T-helper 1 cell treated with Interleukin-12 subunit alpha and Interleukin-12 subunit beta and Interleukin-4 antibody, amounts not matched to agents 30 ng/mL and 1 ng/mL, for 36 hours (primary cell): ENCODE data around the gene RAB31. TPM values are rescaled to one million over a fixed set of nuclear protein-coding genes. Genes with fewer than 3 reads are reported as not detected.

ENCODE experiments used
- intact Hi-C: fragments of 100-400 bp; cut with micrococcal nuclease; formaldehyde crosslinking; loops from one replicate; pipeline ENCODE4 v1.15.1; 2024
- total RNA-seq: library from RNA; stranded (reverse); gene quantifications from 2 replicates; pipeline ENCODE4 v1.2.3, GENCODE V29; 2022

Gene RAB31
- total RNA-seq, 1 donor from 2014 or later = 0.66 TPM

GRCh38 chr18:9910071-9910470, 202.0 kb downstream of the RAB31 start:
- intact Hi-C loops = loop anchor here (5.0 to 10.0 kb wide), 3 partner anchors 203 to 1955 kb away; partner anchors contain the start of gene RAB31

DNA sequence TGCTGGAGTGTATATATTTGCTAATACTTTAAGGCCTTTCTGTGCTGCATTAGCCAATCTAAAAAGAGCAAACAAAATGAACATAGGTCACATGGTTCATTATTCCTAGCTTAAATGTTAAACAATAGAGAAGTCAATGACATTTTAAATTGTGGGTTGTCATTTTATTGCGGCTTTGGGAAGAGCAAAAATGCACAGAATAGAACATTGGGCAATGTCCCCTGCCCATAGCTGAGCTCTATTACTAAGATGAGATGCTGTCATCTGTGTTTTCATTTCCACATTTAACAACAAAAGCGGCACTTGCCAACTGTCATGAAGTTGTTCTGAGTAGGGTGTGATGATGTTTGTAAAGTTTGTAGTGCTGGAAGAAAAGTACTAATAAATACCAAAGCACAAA, 202.6 kb downstream of the RAB31 start:
- intact Hi-C loops = loop anchor here (5.0 to 10.0 kb wide), 3 partner anchors 203 to 1956 kb away; partner anchors contain the start of gene RAB31

GRCh38 chr18:9911226-9911625, 203.1 kb downstream of the RAB31 start:
- intact Hi-C loops = loop anchor here (5.0 to 10.0 kb wide), 3 partner anchors 204 to 1956 kb away; partner anchors contain the start of gene RAB31

Other genes starting within 250 kb of the RAB31 start
- 40.1 and 41.7 TPM in 2 replicates for gene RALBP1, start 232.8 kb upstream of the RAB31 start, total RNA-seq
- 48.9 and 56.0 TPM in 2 replicates for gene PPP4R1, start 93.7 kb upstream of the RAB31 start, total RNA-seq
- gene TXNDC2, start 177.7 kb downstream of the RAB31 start, total RNA-seq = not detected in 2 replicates
- gene VAPA, start 205.7 kb downstream of the RAB31 start, total RNA-seq = 139 and 147 TPM in 2 replicates